ENCODE measurements around the gene NADSYN1. TPM values are rescaled to one million over a fixed set of nuclear protein-coding genes. Genes with fewer than 3 reads are reported as not detected.
A peak's percentile ranks its signal among the peaks of the same experiment; 100 is the strongest.

The NADSYN1 gene
- polyA plus RNA-seq, 3 donors = 44.1 to 162 (median 44.8) TPM

- H3K9ac ChIP-seq (ENCODE audit: insufficient read depth, low read length, poor library complexity, severe bottlenecking) = no peak overlapping the region
- H3K36me3 ChIP-seq (replicated peaks in 1 of 2; ENCODE audit: control insufficient read depth in 1 of 2, insufficient read depth in 2 of 2, low read length in 2 of 2) = peaks cover 62 to 82% of the 10 kb centered on the region in 2 donors
- no peaks in the 10 kb centered on the region for H3K79me2 ChIP-seq (ENCODE audit: insufficient read depth, low read length)
- H4K20me1 ChIP-seq (ENCODE audit: insufficient read depth, low read length) = peaks cover 38% of the 10 kb centered on the region
- H3K9me3 Mint-ChIP-seq = peaks cover 0 to 8% (median 0%) of the 10 kb centered on the region in 7 donors
- H3K4me1 ChIP-seq (ENCODE audit: control insufficient read depth in 1 of 2, insufficient read depth in 2 of 2, low read length in 2 of 2) = no peaks in the 10 kb centered on the region
- H3K36me3 Mint-ChIP-seq = peaks cover 75 to 93% of the 10 kb centered on the region in 2 donors
- H3K4me3 ChIP-seq (replicated peaks in 1 of 3; ENCODE audit: low read depth in 2 of 3, low read length in 3 of 3) = no peak overlapping the region
- no peaks in the 10 kb centered on the region for H3K4me1 Mint-ChIP-seq
- TF ChIP-seq CTCF (IDR thresholded peaks at IDR 0.05) = no peak
- DNase-seq = no peak
- H3K9me3 ChIP-seq (replicated peaks in 1 of 2; ENCODE audit: control insufficient read depth in 1 of 2, insufficient read depth in 1 of 2, low read length in 2 of 2) = peaks cover 0 to 3% of the 10 kb centered on the region in 2 donors
- no peak overlapping the region for H3K27ac Mint-ChIP-seq
- WGBS (ENCODE audit: insufficient coverage) = 100% methylated on average over 5 of the region's 6 CpGs
- H2AFZ ChIP-seq (ENCODE audit: insufficient read depth, low read depth, low read length, poor library complexity, severe bottlenecking) = no peak overlapping the region
- no peak overlapping the region for H3K4me3 Mint-ChIP-seq
- H3K27me3 Mint-ChIP-seq (ENCODE audit: low read depth in 3 of 3) = peaks cover 0 to 1% (median 0%) of the 10 kb centered on the region in 3 donors
- no peak overlapping the region for H3K4me2 ChIP-seq (replicated peaks; ENCODE audit: extremely low read depth, low read length, poor library complexity, severe bottlenecking)
- H3K27ac ChIP-seq (ENCODE audit: low read depth in 1 of 2, low read length in 2 of 2) = no peak overlapping the region
- H3K27me3 ChIP-seq (ENCODE audit: control insufficient read depth in 2 of 2, insufficient read depth in 2 of 2, low read length in 2 of 2) = no peaks in the 10 kb centered on the region
- intact Hi-C loops (cut with micrococcal nuclease) = no loop called here
Measured at GRCh38 chr11:71467164-71467563, 14.2 kb downstream of the NADSYN1 start.

- H3K27ac Mint-ChIP-seq = peak overlapping the region in 1 of 7 donors; percentile 6
- peaks cover 0 to 3% of the 10 kb centered on the region in 2 donors for H3K9me3 ChIP-seq (replicated peaks in 1 of 2; ENCODE audit: control insufficient read depth in 1 of 2, insufficient read depth in 1 of 2, low read length in 2 of 2)
- 98% methylated on average over 5 of the region's 6 CpGs for WGBS (ENCODE audit: insufficient coverage)
- H3K9ac ChIP-seq (ENCODE audit: insufficient read depth, low read length, poor library complexity, severe bottlenecking) = no peak overlapping the region
- H3K27me3 Mint-ChIP-seq (ENCODE audit: low read depth in 3 of 3) = no peaks in the 10 kb centered on the region
- DNase-seq = no peak
- intact Hi-C loops (cut with micrococcal nuclease) = no loop called here
- no peaks in the 10 kb centered on the region for H3K27me3 ChIP-seq (ENCODE audit: control insufficient read depth in 2 of 2, insufficient read depth in 2 of 2, low read length in 2 of 2)
- peaks cover 0 to 8% (median 0%) of the 10 kb centered on the region in 7 donors for H3K9me3 Mint-ChIP-seq
- H3K4me1 Mint-ChIP-seq = no peaks in the 10 kb centered on the region
- H3K4me2 ChIP-seq (replicated peaks; ENCODE audit: extremely low read depth, low read length, poor library complexity, severe bottlenecking) = no peak overlapping the region
- no peak overlapping the region for H3K4me3 Mint-ChIP-seq
- H3K36me3 ChIP-seq (replicated peaks in 1 of 2; ENCODE audit: control insufficient read depth in 1 of 2, insufficient read depth in 2 of 2, low read length in 2 of 2) = peaks cover 70 to 84% of the 10 kb centered on the region in 2 donors
- H2AFZ ChIP-seq (ENCODE audit: insufficient read depth, low read depth, low read length, poor library complexity, severe bottlenecking) = no peak overlapping the region
- peaks cover 75 to 93% of the 10 kb centered on the region in 2 donors for H3K36me3 Mint-ChIP-seq
- H3K79me2 ChIP-seq (ENCODE audit: insufficient read depth, low read length) = no peaks in the 10 kb centered on the region
- peak overlapping the region in 1 of 2 donors; percentile 2 for H3K27ac ChIP-seq (ENCODE audit: low read depth in 1 of 2, low read length in 2 of 2)
- no peaks in the 10 kb centered on the region for H3K4me1 ChIP-seq (ENCODE audit: control insufficient read depth in 1 of 2, insufficient read depth in 2 of 2, low read length in 2 of 2)
- H4K20me1 ChIP-seq (ENCODE audit: insufficient read depth, low read length) = peaks cover 9% of the 10 kb centered on the region
- H3K4me3 ChIP-seq (replicated peaks in 1 of 3; ENCODE audit: low read depth in 2 of 3, low read length in 3 of 3) = no peak overlapping the region
- no peak for TF ChIP-seq CTCF (IDR thresholded peaks at IDR 0.05)
Measured at GRCh38 chr11:71470946-71471345, 17.9 kb downstream of the NADSYN1 start.

All from CD14-positive monocyte (primary cell).